Measurements from ENCODE around the gene TAB2.

DNA sequence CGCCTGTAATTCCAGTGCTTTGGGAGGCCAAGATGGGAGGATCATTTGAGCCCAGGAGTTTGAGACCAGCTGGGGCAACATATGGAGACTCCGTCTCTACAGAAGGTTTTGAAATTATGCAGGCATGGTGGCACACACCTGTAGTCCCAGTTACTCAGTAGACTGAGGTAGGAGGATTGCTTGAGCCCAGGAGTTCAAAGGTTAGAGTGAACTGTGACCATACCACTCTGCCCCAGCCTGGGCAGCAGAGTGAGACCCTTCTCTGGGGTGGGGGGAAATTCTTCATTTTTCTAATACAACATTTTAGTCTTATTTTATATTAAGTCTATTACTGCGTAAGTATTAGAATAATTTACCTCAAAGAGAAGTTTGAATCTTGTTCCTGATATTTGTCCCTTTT, 62.5 kb downstream of the TAB2 start:
- TF ChIP-seq EP300 (IDR thresholded peaks at IDR 0.05; ENCODE audit: borderline replicate concordance) = no peak
- no peak for TF ChIP-seq EGR1 (IDR thresholded peaks at IDR 0.05)
- TF ChIP-seq YY1 (IDR thresholded peaks at IDR 0.05; ENCODE audit: low read depth) = no peak
- TF ChIP-seq, protein P1, sequence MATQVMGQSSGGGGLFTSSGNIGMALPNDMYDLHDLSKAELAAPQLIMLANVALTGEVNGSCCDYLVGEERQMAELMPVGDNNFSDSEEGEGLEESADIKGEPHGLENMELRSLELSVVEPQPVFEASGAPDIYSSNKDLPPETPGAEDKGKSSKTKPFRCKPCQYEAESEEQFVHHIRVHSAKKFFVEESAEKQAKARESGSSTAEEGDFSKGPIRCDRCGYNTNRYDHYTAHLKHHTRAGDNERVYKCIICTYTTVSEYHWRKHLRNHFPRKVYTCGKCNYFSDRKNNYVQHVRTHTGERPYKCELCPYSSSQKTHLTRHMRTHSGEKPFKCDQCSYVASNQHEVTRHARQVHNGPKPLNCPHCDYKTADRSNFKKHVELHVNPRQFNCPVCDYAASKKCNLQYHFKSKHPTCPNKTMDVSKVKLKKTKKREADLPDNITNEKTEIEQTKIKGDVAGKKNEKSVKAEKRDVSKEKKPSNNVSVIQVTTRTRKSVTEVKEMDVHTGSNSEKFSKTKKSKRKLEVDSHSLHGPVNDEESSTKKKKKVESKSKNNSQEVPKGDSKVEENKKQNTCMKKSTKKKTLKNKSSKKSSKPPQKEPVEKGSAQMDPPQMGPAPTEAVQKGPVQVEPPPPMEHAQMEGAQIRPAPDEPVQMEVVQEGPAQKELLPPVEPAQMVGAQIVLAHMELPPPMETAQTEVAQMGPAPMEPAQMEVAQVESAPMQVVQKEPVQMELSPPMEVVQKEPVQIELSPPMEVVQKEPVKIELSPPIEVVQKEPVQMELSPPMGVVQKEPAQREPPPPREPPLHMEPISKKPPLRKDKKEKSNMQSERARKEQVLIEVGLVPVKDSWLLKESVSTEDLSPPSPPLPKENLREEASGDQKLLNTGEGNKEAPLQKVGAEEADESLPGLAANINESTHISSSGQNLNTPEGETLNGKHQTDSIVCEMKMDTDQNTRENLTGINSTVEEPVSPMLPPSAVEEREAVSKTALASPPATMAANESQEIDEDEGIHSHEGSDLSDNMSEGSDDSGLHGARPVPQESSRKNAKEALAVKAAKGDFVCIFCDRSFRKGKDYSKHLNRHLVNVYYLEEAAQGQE (IDR thresholded peaks at IDR 0.05; ENCODE audit: low read depth) = no peak
- no peak for TF ChIP-seq NFIC (IDR thresholded peaks at IDR 0.05)
- TF ChIP-seq, protein P2, sequence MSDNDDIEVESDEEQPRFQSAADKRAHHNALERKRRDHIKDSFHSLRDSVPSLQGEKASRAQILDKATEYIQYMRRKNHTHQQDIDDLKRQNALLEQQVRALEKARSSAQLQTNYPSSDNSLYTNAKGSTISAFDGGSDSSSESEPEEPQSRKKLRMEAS (IDR thresholded peaks at IDR 0.05) = no peak
- TF ChIP-seq TAF1 (IDR thresholded peaks at IDR 0.05; ENCODE audit: low read depth) = no peak
- no peak for TF ChIP-seq ZBTB7A (IDR thresholded peaks at IDR 0.05; ENCODE audit: low read depth)
- no peak for TF ChIP-seq RAD21 (IDR thresholded peaks at IDR 0.05; ENCODE audit: low read depth)
- no peak for TF ChIP-seq FOXM1 (IDR thresholded peaks at IDR 0.05; ENCODE audit: borderline replicate concordance, low read depth)
- TF ChIP-seq TEAD4 (IDR thresholded peaks at IDR 0.05) = no peak
- TF ChIP-seq TCF12 (IDR thresholded peaks at IDR 0.05; ENCODE audit: low read depth) = no peak

Data from Ishikawa (cell line).